Measurements from ENCODE around the gene HOXC13. TPM values are rescaled to one million over a fixed set of nuclear protein-coding genes. Genes with fewer than 3 reads are reported as not detected.

HOXC13 gene
- total RNA-seq, 1 experiment from 2014 or later: not detected

DNA sequence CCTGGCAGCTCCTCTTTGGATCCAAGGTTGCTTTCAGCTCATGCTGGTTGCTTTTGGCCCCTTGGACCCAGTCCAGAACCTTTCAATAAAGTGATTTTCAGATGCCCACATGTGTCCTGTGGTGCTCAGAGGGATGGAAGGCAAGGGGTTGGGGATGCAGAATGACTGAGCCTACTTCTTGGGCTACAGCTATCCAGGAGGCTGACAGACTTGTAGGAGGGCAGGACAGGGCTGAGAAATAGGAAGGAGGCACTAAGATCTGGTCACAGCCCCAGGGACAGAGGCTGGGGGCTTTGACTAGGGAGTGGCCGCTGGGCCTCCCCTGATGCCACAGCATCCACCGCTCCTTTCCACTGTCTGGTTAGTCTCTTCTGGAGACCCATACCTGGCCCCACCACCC, 33.1 kb downstream of the HOXC13 start:
- intact Hi-C loops (cut with micrococcal nuclease; ENCODE audit: unreplicated experiment): no loop called here
- no peak for DNase-seq
- H3K27ac Mint-ChIP-seq (ENCODE audit: unreplicated experiment): no peak overlapping the region
- H3K4me1 Mint-ChIP-seq (ENCODE audit: low read depth, unreplicated experiment): no peaks in the 10 kb centered on the region
- H3K36me3 Mint-ChIP-seq (ENCODE audit: insufficient read depth, unreplicated experiment): peaks cover 8% of the 10 kb centered on the region
- no TSS peak for BruUV-seq (replicated peaks)
- peaks cover 98% of the 10 kb centered on the region for H3K27me3 Mint-ChIP-seq (ENCODE audit: unreplicated experiment)
- CTCF ChIA-PET: no interaction called here
- H3K9me3 Mint-ChIP-seq (ENCODE audit: low read depth, unreplicated experiment): no peaks in the 10 kb centered on the region
- H3K4me3 Mint-ChIP-seq (ENCODE audit: low read depth, unreplicated experiment): no peak overlapping the region
- TF ChIP-seq, protein P1, sequence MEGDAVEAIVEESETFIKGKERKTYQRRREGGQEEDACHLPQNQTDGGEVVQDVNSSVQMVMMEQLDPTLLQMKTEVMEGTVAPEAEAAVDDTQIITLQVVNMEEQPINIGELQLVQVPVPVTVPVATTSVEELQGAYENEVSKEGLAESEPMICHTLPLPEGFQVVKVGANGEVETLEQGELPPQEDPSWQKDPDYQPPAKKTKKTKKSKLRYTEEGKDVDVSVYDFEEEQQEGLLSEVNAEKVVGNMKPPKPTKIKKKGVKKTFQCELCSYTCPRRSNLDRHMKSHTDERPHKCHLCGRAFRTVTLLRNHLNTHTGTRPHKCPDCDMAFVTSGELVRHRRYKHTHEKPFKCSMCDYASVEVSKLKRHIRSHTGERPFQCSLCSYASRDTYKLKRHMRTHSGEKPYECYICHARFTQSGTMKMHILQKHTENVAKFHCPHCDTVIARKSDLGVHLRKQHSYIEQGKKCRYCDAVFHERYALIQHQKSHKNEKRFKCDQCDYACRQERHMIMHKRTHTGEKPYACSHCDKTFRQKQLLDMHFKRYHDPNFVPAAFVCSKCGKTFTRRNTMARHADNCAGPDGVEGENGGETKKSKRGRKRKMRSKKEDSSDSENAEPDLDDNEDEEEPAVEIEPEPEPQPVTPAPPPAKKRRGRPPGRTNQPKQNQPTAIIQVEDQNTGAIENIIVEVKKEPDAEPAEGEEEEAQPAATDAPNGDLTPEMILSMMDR (IDR thresholded peaks at IDR 0.05; ENCODE audit: unreplicated experiment): no peak

DNA sequence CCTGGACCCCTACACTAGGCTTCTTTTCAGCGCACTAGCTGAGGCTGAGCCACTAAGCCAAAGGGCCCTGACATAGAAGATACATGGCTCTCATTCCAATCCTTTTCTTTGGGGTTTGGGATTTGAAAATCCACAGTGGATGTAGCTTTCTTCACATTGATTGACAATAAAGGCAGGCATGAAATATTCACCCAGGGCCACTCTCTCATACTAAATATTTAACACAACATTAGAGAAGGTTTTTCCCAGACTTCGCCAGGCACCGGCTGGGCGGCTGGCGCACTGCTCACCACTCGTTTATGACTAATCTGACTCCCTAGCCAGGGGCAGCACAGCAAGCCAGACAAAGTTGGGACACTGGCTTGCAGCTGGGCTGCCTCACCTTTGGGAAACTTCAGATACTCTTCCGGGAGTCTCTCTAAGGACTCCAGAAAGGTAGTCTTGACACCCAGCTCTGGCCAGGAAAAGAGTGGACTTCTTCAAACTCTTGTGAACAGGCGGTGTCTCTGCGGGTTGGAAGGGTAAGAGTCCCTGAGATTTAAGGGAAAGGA, 33.6 kb downstream of the HOXC13 start:
- no TSS peak for BruUV-seq (replicated peaks)

DNA sequence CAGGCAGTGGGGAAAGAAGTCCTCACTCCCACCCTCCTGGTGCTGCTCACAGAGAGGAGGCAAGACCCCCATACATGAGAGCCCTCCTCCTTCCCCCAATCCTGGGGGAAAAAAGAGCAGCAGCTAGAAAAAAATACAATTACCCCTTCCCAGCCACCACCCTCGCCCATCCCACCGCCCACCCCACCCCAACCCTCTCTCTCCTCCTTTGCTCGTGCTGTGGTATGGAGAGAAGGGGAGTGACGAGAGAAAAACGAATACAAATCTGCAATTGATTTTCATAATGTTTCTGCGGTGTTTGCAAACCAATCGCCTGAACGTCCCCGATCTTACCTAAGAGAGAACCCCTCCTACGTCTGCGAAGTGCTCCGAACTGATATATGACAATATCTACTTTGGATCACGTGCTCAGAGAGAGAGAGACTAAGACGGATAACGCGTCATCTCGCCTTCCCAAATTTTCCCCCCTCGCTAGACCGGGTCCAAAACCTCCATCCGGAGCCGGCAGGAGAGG, 34.1 kb downstream of the HOXC13 start, which contains the start of gene HOXC11:
Gene HOXC11, plus strand, starts transcription at position 405 of the 514 bp plus-strand sequence. CDS start 116 bp downstream, outside the sequence.
- Mint-ChIP-seq H3K27me3 (ENCODE audit: unreplicated experiment) (peaks cover 87% of the 10 kb centered on the region), H3K9me3 (ENCODE audit: low read depth, unreplicated experiment) (no peaks in the 10 kb centered on the region), H3K27ac (ENCODE audit: unreplicated experiment) (no peak within 1 kb of the TSS), H3K4me1 (ENCODE audit: low read depth, unreplicated experiment) (no peaks in the 10 kb centered on the region), H3K4me3 (ENCODE audit: low read depth, unreplicated experiment) (peak within 1 kb of the TSS; percentile 37), H3K36me3 (ENCODE audit: insufficient read depth, unreplicated experiment) (peaks cover 8% of the 10 kb centered on the region)
- intact Hi-C loops (cut with micrococcal nuclease; ENCODE audit: unreplicated experiment): no loop called here
- CTCF ChIA-PET: interaction anchor here (0.6 to 0.7 kb wide), 2 partner anchors 9 to 36 kb away, joined by 3 to 4 read pairs; partner anchors contain the start of gene HOXC8
- no TSS peak for BruUV-seq (replicated peaks)
- DNase-seq: no peak
- TF ChIP-seq, protein P1 (IDR thresholded peaks at IDR 0.05; ENCODE audit: unreplicated experiment): no peak

More for the DNA sequence above, 33.6 kb downstream of the HOXC13 start:
- Mint-ChIP-seq H3K9me3 (ENCODE audit: low read depth, unreplicated experiment) (no peaks in the 10 kb centered on the region), H3K27ac (ENCODE audit: unreplicated experiment) (no peak overlapping the region), H3K36me3 (ENCODE audit: insufficient read depth, unreplicated experiment) (peaks cover 8% of the 10 kb centered on the region), H3K27me3 (ENCODE audit: unreplicated experiment) (peaks cover 93% of the 10 kb centered on the region), H3K4me3 (ENCODE audit: low read depth, unreplicated experiment) (no peak overlapping the region), H3K4me1 (ENCODE audit: low read depth, unreplicated experiment) (no peaks in the 10 kb centered on the region)
- no peak for DNase-seq
- CTCF ChIA-PET: interaction anchor here (0.6 to 0.7 kb wide), 2 partner anchors 8 to 17 kb away, joined by 3 read pairs; partner anchors contain the start of gene HOXC12
- intact Hi-C loops (cut with micrococcal nuclease; ENCODE audit: unreplicated experiment): no loop called here
- TF ChIP-seq, protein P1 (IDR thresholded peaks at IDR 0.05; ENCODE audit: unreplicated experiment): no peak

DNA sequence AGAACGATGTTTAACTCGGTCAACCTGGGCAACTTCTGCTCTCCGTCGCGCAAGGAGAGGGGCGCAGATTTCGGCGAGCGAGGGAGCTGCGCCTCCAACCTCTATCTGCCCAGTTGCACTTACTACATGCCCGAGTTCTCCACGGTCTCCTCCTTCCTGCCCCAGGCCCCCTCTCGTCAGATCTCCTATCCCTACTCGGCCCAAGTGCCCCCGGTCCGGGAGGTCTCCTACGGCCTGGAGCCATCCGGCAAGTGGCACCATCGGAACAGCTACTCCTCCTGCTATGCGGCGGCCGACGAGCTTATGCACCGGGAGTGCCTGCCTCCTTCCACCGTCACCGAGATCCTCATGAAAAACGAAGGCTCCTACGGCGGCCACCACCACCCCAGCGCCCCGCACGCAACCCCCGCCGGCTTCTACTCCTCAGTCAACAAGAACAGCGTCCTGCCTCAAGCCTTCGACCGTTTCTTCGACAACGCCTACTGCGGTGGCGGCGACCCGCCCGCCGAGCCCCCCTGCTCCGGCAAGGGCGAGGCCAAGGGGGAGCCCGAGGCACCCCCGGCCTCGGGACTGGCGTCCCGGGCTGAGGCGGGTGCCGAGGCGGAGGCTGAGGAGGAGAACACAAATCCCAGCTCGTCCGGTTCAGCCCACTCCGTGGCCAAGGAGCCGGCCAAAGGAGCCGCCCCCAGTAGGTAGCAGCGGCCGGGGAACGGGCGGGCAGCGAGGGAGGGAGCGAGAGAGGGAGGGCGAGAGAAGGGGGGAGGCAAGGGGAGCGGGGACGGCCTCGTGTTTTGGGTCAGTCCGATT, 34.8 kb downstream of the HOXC13 start:
- Mint-ChIP-seq H3K4me1 (ENCODE audit: low read depth, unreplicated experiment) (peaks cover 3% of the 10 kb centered on the region), H3K9me3 (ENCODE audit: low read depth, unreplicated experiment) (no peaks in the 10 kb centered on the region), H3K4me3 (ENCODE audit: low read depth, unreplicated experiment) (peak overlapping the region; percentile 37), H3K27me3 (ENCODE audit: unreplicated experiment) (peaks cover 80% of the 10 kb centered on the region), H3K36me3 (ENCODE audit: insufficient read depth, unreplicated experiment) (peaks cover 8% of the 10 kb centered on the region), H3K27ac (ENCODE audit: unreplicated experiment) (no peak overlapping the region)
- no TSS peak for BruUV-seq (replicated peaks)
- CTCF ChIA-PET: interaction anchor here (0.6 kb wide), 2 partner anchors 36 to 230 kb away, joined by 4 read pairs; partner anchors contain the start of gene HOXC8
- intact Hi-C loops (cut with micrococcal nuclease; ENCODE audit: unreplicated experiment): no loop called here
- no peak for DNase-seq
- TF ChIP-seq, protein P1 (IDR thresholded peaks at IDR 0.05; ENCODE audit: unreplicated experiment): no peak

Data from Calu3 (cell line).